CD4-positive, CD25-positive, alpha-beta regulatory T cell (primary cell): Measurements from ENCODE around the gene SYT17. TPM values are rescaled to one million over a fixed set of nuclear protein-coding genes. Genes with fewer than 3 reads are reported as not detected.
"Not testable (repeated sequence)": the region's sequence is repeated elsewhere in the genome, so short reads cannot be mapped to it uniquely, and the experiment has no call there.

Experiments
- ATAC-seq, 2 donors: fragments of 150-1000 bp; cut with Tn5 transposase; one replicate each; pipeline ENCODE4 v1.10.0; 2021; ENCODE audit warnings: low read depth in 2 of 2, moderate number of reproducible peaks in 2 of 2, moderate library complexity in 1 of 2
- DNase-seq, 3 donors: peaks; one replicate each; pipeline versions ENCODE4 v3.0.0 to v3.0.0-alpha.2; 2012 to 2022; ENCODE audit warnings: mixed read lengths in 1 of 3
- H3K27ac ChIP-seq: one replicate; pipeline ENCODE4 v1.7.0; 2013; ENCODE audit warnings: mild to moderate bottlenecking, low read length; ENCODE audit not compliant: insufficient read depth, poor library complexity, severe bottlenecking
- H3K27me3 ChIP-seq: one replicate; pipeline ENCODE4 v1.7.0; 2013; ENCODE audit warnings: low read length; ENCODE audit not compliant: control insufficient read depth, insufficient read depth
- H3K36me3 ChIP-seq: one replicate; pipeline ENCODE4 v1.7.0; 2013; ENCODE audit warnings: mild to moderate bottlenecking, low read length, moderate library complexity; ENCODE audit not compliant: control insufficient read depth, insufficient read depth
- H3K4me1 ChIP-seq: 2 replicates; pipeline ENCODE4 v1.7.0; 2013; ENCODE audit warnings: mild to moderate bottlenecking, low read length; ENCODE audit not compliant: insufficient read depth, control insufficient read depth, poor library complexity, severe bottlenecking
- H3K4me3 ChIP-seq: one replicate; pipeline ENCODE4 v1.7.0; 2013; ENCODE audit warnings: low read depth, mild to moderate bottlenecking, low read length, moderate library complexity
- H3K9me3 ChIP-seq, 2 experiments: 1 replicate in 1 of 2; 2 replicates in 1 of 2; pipeline ENCODE4 v1.7.0; 2013; ENCODE audit warnings: low read length in 2 of 2, mild to moderate bottlenecking in 1 of 2, moderate library complexity in 1 of 2; ENCODE audit not compliant: control insufficient read depth in 2 of 2
- H3K27ac Mint-ChIP-seq, 3 donors: one replicate each; pipeline ENCODE4 v1.8.0; 2020 to 2022; ENCODE audit warnings: mild to moderate bottlenecking in 3 of 3, mixed read lengths in 3 of 3, moderate library complexity in 2 of 3
- H3K27me3 Mint-ChIP-seq: one replicate; pipeline ENCODE4 v1.8.0; 2022; ENCODE audit warnings: mild to moderate bottlenecking, mixed read lengths
- H3K36me3 Mint-ChIP-seq: one replicate; pipeline ENCODE4 v1.8.0; 2020; ENCODE audit warnings: mixed read lengths
- H3K4me1 Mint-ChIP-seq, 4 donors: one replicate each; pipeline ENCODE4 v1.8.0; 2020 to 2022; ENCODE audit warnings: mixed read lengths in 4 of 4, mild to moderate bottlenecking in 1 of 4
- H3K4me3 Mint-ChIP-seq, 4 donors: one replicate each; pipeline ENCODE4 v1.8.0; 2020 to 2022; ENCODE audit warnings: mild to moderate bottlenecking in 4 of 4, mixed read lengths in 4 of 4, moderate library complexity in 3 of 4
- H3K9me3 Mint-ChIP-seq, 7 donors: one replicate each; pipeline ENCODE4 v1.8.0; 2020 to 2022; ENCODE audit warnings: mixed read lengths in 7 of 7, mild to moderate bottlenecking in 3 of 7, moderate library complexity in 2 of 7
- polyA plus RNA-seq, 4 donors: library from polyadenylated mRNA; unstranded; fragments of 300-500 nt; fragmentation: Illumina TruSeq; gene quantifications; one replicate each; pipeline ENCODE4 v1.2.3, GENCODE V29; 2021
- total RNA-seq: library from RNA; stranded (reverse); gene quantifications from one replicate; pipeline ENCODE4 v1.2.3, GENCODE V29; 2022

The SYT17 gene
- total and polyA plus RNA-seq, 5 donors from 2014 or later, result 0.25 TPM; not detected in 4

DNA sequence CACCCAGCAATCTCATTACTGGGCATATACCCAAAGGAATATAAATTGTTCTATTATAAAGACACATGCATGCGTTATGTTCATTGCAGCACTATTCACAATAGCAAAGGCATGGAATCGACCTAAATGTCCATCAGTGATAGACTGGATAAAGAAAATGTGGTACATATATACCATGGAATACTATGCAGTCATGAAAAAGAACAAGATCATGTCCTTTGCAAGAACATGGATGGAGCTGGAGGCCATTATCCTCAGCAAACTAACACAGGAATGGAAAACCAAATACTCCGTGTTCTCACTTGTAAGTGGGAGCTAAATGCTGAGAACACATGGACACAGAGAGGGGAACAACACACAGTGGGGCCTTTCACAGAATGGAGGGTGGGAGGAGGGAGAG lies 19.9 kb downstream of the SYT17 start:
- H3K27me3 ChIP-seq, ATAC-seq, H3K36me3 Mint-ChIP-seq, H3K4me3 Mint-ChIP-seq, H3K4me1 Mint-ChIP-seq, H3K4me1 ChIP-seq, DNase-seq, H3K27me3 Mint-ChIP-seq, H3K27ac ChIP-seq, H3K36me3 ChIP-seq, H3K9me3 ChIP-seq, H3K27ac Mint-ChIP-seq, H3K9me3 Mint-ChIP-seq, H3K4me3 ChIP-seq: not testable (repeated sequence)

DNA sequence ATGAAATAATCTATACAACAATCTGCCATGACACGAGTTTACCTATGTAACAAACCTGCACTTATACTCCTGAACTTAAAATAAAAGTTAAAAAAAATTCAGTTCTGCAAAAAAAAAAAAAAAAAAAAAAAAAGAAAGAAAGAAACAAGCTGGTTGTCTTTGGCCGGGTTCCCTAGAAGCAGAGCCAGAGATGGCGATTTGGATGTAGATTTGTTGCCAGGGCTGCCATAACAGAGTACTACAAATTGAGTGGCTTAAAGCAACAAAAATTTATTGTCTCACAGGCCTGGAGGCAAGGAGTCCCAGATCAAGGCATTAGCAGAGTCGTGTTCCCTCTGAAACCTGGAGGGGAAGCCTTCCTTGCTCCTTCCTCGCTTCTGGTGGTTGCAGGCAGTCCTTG lies 20.4 kb downstream of the SYT17 start:
- no peaks in the 10 kb centered on the region for H3K36me3 ChIP-seq
- Mint-ChIP-seq H3K4me1 (no peaks in the 10 kb centered on the region), H3K4me3 (no peak overlapping the region), H3K27ac (no peak overlapping the region), H3K9me3 (peaks cover 0 to 7% (median 0%) of the 10 kb centered on the region in 7 donors), H3K27me3 (no peaks in the 10 kb centered on the region), H3K36me3 (no peaks in the 10 kb centered on the region)
- H3K27me3 ChIP-seq, result no peaks in the 10 kb centered on the region
- ATAC-seq, result no peak
- no peaks in the 10 kb centered on the region for H3K4me1 ChIP-seq
- no peak overlapping the region for H3K27ac ChIP-seq
- DNase-seq, result no peak
- H3K9me3 ChIP-seq, result no peaks in the 10 kb centered on the region
- no peak overlapping the region for H3K4me3 ChIP-seq

DNA sequence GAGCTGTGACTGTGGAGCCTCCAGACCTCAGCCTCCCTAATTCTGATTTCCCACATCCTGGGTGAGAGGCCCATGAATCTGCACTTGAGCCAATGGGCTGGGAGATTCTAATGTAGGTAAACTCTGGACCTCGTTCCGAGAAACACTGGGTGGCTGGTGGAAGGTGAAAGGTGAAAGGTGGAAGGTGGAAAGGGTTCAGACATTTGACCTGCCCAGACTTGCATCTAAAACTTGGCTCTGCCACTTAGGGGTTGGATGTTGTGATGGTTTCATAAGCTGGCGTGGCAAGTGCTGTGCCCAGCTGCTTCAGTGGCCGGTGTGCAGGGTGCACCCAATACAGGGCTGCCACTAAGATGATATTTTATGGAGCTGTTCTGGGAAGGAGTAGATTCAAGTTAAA lies 24.8 kb downstream of the SYT17 start:
- H3K36me3 ChIP-seq, result no peaks in the 10 kb centered on the region
- no peak overlapping the region for H3K27ac ChIP-seq
- DNase-seq (no peak), ATAC-seq (no peak)
- no peak overlapping the region for H3K4me3 Mint-ChIP-seq
- H3K4me1 Mint-ChIP-seq, result no peaks in the 10 kb centered on the region
- H3K36me3 Mint-ChIP-seq, result no peaks in the 10 kb centered on the region
- H3K9me3 Mint-ChIP-seq, result peaks cover 0 to 10% (median 0%) of the 10 kb centered on the region in 7 donors
- no peaks in the 10 kb centered on the region for H3K4me1 ChIP-seq
- H3K4me3 ChIP-seq, result no peak overlapping the region
- H3K27me3 Mint-ChIP-seq, result no peaks in the 10 kb centered on the region
- no peak overlapping the region for H3K27ac Mint-ChIP-seq
- H3K9me3 ChIP-seq, result no peaks in the 10 kb centered on the region
- H3K27me3 ChIP-seq, result no peaks in the 10 kb centered on the region

DNA sequence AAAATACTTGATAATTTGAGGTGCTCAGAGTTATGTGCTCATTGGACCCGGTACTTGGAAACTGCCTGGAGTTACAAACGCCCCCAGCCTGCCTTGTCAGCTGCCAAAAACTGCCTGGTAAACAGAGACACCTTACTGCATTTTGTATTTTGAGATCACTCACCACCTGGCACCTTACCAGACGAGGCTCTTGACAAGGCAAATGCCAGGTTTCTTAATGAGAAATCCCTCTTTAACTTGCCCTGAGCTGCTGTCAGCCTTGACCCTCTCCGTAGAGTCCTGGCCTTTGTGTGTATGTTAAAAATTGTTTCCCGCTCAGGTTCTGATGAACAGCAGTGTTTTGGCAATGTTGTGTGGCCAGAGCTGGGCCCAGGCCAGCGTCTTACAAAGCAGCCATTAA lies 28.8 kb downstream of the SYT17 start:
- Mint-ChIP-seq H3K9me3 (peaks cover 0 to 16% (median 2%) of the 10 kb centered on the region in 7 donors), H3K4me1 (no peaks in the 10 kb centered on the region), H3K27ac (no peak overlapping the region), H3K27me3 (no peaks in the 10 kb centered on the region), H3K36me3 (no peaks in the 10 kb centered on the region), H3K4me3 (no peak overlapping the region)
- Histone ChIP-seq H3K4me1 (no peaks in the 10 kb centered on the region), H3K36me3 (no peaks in the 10 kb centered on the region), H3K27ac (no peak overlapping the region), H3K9me3 (peaks cover 0 to 3% of the 10 kb centered on the region in 2 experiments), H3K27me3 (no peaks in the 10 kb centered on the region), H3K4me3 (no peak overlapping the region)
- ATAC-seq (no peak), DNase-seq (no peak)

DNA sequence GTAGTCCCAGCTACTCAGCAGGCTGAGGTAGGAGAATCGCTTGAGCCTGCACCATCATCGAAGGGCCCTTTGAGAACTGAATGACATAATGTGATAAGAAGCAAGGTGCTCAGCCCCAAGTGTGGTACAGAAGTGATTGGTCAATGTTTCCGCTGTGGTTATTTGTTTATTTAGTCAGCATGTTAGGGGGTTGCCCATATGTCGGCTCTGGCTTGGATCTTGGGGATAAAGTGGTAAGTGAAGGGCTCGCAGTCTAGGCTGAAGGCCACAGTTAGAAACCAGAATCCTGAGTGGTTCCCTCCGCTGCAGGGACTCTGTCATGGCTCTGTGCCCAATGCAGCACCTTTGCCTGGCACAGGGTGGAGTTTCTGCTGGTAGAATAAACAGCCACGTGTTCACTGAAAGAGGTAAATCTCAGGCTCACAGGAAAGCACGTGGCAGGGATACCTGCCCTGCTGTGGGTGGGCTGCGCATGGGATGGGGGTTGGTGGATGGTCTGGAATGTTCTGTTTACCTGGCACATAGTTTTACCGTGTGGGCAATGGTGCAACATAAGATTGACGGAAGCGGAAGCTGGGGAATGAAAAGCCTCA lies 35.4 kb downstream of the SYT17 start:
- Mint-ChIP-seq H3K4me1 (no peaks in the 10 kb centered on the region), H3K9me3 (peaks cover 0 to 22% (median 2%) of the 10 kb centered on the region in 7 donors), H3K36me3 (no peaks in the 10 kb centered on the region), H3K27ac (peak overlapping the region in 1 of 3 donors; percentile 3), H3K4me3 (no peak overlapping the region), H3K27me3 (no peaks in the 10 kb centered on the region)
- no peaks in the 10 kb centered on the region for H3K27me3 ChIP-seq
- DNase-seq (no peak), ATAC-seq (no peak)
- H3K4me1 ChIP-seq, result no peaks in the 10 kb centered on the region
- no peak overlapping the region for H3K4me3 ChIP-seq
- peaks cover 0 to 8% of the 10 kb centered on the region in 2 experiments for H3K9me3 ChIP-seq
- no peaks in the 10 kb centered on the region for H3K36me3 ChIP-seq
- H3K27ac ChIP-seq, result no peak overlapping the region

DNA sequence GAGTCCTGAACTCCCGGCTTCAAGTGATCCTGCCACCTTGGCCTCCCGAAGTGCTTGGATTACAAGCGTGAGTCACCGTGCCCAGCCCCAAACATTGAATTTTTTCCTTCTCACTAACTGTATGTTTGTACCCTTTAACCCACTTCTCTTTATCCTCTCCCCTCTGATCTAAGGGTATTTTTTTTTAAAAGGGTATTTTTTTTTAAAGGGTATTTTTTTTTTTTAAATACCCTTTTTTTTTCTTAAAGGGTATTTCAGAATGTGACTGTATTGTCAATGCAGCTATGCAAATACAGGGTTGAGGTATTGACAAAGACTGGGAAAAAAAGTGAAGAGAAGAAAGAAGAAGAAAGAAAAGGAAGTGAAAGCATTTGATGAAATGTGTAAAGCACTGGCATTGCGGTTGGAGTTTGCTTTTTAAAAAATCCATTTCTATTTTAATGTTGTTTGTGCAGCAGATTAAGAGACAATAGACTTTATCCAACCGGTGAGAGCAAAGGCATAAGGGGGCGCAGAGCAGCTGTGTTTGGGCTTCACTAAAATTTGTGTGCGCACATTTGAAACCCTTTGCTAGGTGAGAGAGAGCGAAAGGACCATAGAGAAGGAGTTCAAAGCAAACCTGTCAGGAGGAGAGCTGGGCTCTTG lies 42.4 kb downstream of the SYT17 start:
- H3K4me3 Mint-ChIP-seq, result no peak overlapping the region
- peaks cover 0 to 3% of the 10 kb centered on the region in 2 experiments for H3K9me3 ChIP-seq
- H3K36me3 ChIP-seq, result no peaks in the 10 kb centered on the region
- no peaks in the 10 kb centered on the region for H3K36me3 Mint-ChIP-seq
- no peaks in the 10 kb centered on the region for H3K4me1 ChIP-seq
- no peak overlapping the region for H3K27ac ChIP-seq
- no peaks in the 10 kb centered on the region for H3K4me1 Mint-ChIP-seq
- ATAC-seq, result peak; percentile 16 to 18
- H3K4me3 ChIP-seq, result no peak overlapping the region
- H3K27ac Mint-ChIP-seq, result no peak overlapping the region
- DNase-seq, result no peak
- peaks cover 4% of the 10 kb centered on the region for H3K27me3 Mint-ChIP-seq
- peaks cover 0 to 5% (median 0%) of the 10 kb centered on the region in 7 donors for H3K9me3 Mint-ChIP-seq
- no peaks in the 10 kb centered on the region for H3K27me3 ChIP-seq

DNA sequence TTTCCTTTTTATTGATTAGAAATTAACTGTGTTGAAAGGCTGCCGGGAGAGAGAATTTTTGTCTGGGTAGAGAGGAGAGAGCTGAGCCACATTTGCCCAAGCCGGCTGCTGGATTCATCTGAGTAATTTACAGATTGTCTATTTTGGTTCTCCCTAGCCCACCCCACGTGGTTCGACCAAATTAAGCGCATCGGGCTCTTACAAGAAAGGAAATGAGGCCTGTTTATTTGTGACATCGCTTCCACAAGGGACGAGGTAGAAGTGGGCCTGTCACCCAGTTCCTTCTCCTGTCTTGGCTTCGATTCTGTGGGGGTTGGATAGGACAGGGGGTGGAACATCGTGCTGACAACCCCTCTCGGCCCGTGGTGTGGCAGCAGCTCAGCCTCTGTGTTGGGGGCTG lies 42.9 kb downstream of the SYT17 start:
- Mint-ChIP-seq H3K27ac (no peak overlapping the region), H3K36me3 (no peaks in the 10 kb centered on the region), H3K4me1 (no peaks in the 10 kb centered on the region), H3K4me3 (no peak overlapping the region), H3K9me3 (peaks cover 0 to 7% (median 0%) of the 10 kb centered on the region in 7 donors), H3K27me3 (peaks cover 4% of the 10 kb centered on the region)
- Histone ChIP-seq H3K27ac (no peak overlapping the region), H3K36me3 (no peaks in the 10 kb centered on the region), H3K9me3 (peaks cover 0 to 3% of the 10 kb centered on the region in 2 experiments), H3K4me3 (no peak overlapping the region), H3K4me1 (no peaks in the 10 kb centered on the region), H3K27me3 (no peaks in the 10 kb centered on the region)
- ATAC-seq, result no peak
- no peak for DNase-seq

DNA sequence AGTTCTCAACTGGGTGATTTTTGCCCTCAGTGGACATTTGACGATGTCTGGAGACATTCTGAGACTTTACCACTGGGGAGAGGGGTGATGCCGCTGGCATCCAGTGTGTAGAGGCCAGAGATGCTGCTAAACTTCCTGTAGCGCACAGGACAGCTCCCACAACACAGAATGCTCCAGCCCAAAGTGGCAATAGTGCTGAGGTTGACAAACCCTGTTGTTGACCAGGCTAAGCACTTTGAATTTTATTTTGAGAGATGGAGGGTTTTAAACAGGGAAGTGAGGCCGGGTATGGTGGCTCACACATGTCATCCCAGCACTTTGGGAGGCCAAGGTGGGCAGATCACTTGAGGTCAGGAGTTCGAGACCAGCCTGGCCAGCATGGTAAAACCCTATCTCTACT lies 44.0 kb downstream of the SYT17 start:
- no peak for DNase-seq
- Histone ChIP-seq H3K36me3 (no peaks in the 10 kb centered on the region), H3K27ac (no peak overlapping the region), H3K4me3 (no peak overlapping the region), H3K27me3 (no peaks in the 10 kb centered on the region), H3K9me3 (peaks cover 0 to 3% of the 10 kb centered on the region in 2 experiments), H3K4me1 (no peaks in the 10 kb centered on the region)
- no peak overlapping the region for H3K4me3 Mint-ChIP-seq
- ATAC-seq, result no peak
- no peaks in the 10 kb centered on the region for H3K4me1 Mint-ChIP-seq
- peaks cover 8% of the 10 kb centered on the region for H3K27me3 Mint-ChIP-seq
- no peaks in the 10 kb centered on the region for H3K36me3 Mint-ChIP-seq
- H3K27ac Mint-ChIP-seq, result no peak overlapping the region
- H3K9me3 Mint-ChIP-seq, result peaks cover 0 to 6% (median 0%) of the 10 kb centered on the region in 7 donors
